ENCODE measurements around the gene MEIS1.
A peak's percentile ranks its signal among the peaks of the same experiment; 100 is the strongest.

The MEIS1 gene

DNA sequence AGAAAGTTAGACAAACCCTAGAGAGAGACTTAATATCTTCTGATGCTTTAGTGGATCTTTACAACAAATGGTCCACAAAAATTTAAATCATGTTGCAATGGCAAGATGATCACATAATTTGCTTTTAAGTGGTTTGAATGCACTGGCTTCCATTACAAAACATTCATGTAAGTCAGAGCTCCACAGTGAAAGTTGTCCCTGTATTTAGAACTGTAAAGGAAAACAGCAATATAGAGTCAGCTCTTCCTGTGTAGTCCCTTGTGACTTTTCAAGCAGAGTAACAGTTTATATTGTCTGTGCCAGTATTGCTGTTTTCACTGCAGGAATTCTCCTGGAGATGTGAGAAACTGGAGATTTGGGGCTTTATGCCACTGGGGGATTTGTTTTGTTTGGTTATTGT lies 77.7 kb downstream of the MEIS1 start:
- DNase-seq, result no peak

DNA sequence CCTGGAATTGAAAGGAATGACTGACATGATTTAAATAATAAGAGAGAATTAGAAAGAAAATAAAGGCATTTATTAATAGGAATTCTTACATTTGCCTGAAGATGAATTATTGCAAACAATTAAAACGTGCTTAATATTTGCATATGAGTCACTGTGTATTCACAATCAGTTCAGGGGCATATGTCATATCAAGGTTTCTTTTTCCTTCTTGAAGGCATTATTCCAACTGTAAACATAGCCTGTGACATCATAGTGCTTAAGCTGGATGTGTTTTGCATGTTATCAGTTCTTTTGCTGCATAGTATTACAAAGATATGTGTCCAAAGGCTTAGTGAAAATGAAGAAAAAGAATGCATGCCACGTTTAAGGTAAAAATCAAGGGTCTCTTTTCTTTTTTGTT lies 80.8 kb downstream of the MEIS1 start:
- DNase-seq, result no peak

DNA sequence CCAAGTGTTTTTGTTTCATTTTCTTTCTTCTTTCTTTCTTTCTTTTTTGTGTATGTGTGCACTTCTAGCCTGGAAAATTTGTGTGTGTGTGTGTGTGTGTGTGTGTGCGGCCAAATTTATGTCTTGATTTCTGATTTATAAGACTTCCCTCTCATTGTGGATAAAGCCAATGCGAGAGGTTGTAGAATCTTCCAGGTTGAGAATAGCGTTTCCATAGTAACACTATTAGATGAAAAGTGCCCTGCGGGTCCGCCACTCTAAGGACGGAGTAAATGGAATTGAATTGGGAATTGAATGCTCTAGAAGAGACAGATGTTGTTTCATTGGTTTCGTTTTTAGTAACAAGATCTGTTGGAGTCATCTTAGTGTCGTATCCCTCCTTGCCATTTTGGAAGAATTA lies 81.6 kb downstream of the MEIS1 start:
- DNase-seq, result no peak

DNA sequence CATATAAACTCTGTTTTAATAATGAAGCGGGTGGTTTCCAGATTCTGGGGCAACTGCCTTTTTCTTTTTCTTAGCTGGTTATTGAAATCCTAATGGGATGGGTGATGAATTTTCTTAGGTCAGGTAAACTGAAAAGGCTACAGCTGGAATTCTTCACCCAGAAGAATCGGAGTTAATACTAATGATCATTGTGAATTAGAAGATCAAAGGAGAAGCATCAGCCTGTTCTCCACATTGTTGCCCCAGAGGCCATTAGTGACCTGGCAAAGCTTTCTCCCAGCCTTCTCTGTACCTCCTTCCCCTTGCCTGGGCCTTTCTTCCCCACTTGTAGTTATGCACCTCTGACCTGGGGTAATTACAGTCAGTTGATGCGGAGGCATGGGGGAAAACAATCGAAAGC lies 82.8 kb downstream of the MEIS1 start:
- peak; percentile 88 for DNase-seq

DNA sequence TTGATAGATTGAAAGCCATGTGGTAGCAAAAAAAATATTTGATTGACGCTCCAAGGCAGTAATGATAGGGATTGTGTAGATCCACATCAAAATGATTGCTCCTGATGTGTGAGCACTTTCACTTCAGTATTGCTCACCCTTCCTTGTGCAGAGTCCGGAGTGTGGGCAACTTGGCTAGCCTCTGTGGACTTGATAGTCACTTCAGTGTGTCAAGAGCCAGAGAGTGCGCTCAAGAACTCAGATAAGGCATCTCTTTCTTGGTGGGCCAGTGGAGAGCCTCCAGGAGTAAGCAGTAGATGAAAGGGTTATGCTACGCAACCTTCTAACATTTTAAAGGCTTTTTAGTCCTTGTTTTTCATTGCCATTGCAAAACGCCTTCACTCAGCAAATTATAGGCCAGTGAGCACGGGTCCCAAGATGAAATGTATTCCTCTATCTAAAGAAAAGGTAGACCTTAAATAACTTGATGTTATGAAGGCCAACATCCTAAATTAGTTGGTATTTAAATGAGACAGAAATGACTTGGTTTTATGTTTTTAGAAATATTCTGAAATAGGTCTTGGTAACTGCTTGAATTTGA lies 84.4 kb downstream of the MEIS1 start:
- no peak for DNase-seq

GRCh38 chr2:66521291-66521922 lies 86.5 kb downstream of the MEIS1 start:
- peak; percentile 37 for DNase-seq

DNA sequence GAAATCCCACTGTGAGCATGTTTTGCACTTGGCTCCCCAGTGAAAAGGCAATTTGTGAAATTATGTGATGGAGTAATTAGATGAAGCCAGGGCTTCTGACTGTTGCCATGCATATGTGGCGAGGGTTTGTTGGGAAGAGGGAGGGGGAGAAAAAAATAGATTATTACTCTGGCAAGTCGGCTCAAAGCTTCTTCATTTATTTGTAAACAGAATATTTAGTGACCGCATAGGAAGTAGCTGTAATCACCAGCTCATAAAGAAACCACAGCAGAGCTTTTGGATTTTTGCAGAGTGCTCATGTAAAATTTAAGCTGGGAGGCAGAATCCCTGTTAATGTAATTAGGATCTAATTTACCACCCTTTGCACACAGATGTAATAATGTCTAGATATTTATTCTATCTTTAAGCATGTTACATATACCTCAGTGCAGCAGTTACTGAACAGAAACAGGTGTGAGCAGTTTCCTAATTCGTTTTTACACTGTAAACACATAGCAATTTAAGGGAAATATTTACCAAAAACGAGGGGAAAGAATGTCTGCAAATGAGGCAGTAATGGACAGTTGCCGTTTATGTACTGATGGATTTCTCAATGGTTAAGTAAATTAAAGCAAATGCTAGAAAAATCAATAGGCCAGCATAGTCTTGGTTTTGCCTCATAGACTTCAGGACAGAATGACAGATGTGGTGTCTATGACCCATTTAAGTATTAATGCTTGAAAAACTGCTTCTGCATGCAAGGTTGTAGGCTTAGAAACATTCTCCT lies 87.9 kb downstream of the MEIS1 start:
- no peak for DNase-seq

- no peak for DNase-seq
Observed at GRCh38 chr2:66523377-66523969, 88.5 kb downstream of the MEIS1 start.

GRCh38 chr2:66523990-66524389 lies 89.1 kb downstream of the MEIS1 start:
- DNase-seq, result no peak

DNA sequence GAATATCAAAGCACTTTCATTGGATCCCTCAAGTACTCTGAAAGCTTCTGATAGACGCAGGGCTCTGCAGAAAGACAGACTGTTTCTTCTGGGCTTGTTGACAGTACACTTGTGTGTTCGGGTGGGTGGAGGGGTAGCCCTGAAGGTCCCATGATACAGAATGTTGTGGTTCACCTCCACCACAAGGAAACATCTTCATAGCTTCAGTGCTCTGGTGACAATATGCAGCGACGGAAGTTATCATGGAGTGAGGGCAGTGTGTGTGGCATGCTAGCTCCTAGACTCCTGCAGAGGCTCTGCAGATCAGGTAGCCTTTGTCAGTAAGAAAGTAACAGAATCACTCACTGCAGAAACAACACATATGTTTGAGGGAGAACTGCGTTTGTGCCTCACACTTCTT lies 90.7 kb downstream of the MEIS1 start:
- DNase-seq, result no peak

DNA sequence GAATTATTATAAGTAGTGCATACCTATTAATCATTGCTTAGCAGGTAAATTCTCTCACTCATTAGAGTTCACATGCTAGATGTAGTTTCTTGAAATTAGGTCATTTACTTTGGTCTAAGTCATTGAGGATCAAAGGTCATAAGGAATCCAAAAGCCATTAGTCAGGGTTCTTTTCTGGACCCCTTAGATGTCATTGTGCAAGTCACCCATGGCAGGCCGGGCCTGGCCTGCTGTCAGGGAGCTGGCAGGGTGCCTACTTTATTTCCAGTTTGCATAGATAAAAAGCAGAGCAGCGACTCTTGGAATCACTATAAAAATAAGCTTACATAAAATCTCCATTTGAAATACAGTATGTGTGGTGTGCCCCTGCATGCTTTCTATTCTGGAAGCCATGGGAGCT lies 91.3 kb downstream of the MEIS1 start:
- DNase-seq, result no peak

DNA sequence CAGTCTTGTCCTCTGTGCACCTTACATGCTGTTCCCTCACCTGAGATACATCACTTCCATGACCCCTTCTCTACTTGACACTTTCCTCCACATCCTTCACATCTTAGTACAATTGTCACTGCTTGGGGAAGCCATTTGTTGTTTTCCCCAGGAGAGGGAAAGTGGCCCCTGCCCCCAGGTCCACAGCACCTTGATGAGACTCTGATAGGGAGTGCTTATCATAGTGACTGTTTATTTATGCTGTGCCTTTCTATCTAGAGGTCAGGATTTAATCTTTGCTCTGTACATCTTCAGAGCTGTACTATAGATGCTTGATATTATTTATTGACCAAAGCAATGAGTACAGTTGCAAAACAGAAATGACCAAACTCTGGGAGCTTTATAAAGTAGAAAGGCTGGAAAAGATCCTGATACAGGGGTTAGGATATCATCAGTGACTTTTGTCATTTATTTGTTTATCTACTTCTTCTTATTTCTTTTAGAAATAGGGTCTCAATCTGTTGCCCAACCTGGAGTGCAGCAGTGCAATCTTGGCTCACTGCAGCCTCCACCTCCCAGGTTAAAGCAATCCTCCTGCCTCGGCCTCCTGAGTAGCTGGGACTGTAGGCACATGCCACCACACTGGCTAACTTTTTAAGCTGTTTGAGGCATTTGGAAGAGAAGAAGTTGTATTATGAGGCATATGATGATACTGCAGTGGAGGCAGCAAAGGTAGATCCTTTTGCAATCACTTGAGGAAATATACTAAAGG lies 94.2 kb downstream of the MEIS1 start:
- no peak for DNase-seq

GRCh38 chr2:66530651-66531050 lies 95.7 kb downstream of the MEIS1 start:
- DNase-seq, result no peak

DNA sequence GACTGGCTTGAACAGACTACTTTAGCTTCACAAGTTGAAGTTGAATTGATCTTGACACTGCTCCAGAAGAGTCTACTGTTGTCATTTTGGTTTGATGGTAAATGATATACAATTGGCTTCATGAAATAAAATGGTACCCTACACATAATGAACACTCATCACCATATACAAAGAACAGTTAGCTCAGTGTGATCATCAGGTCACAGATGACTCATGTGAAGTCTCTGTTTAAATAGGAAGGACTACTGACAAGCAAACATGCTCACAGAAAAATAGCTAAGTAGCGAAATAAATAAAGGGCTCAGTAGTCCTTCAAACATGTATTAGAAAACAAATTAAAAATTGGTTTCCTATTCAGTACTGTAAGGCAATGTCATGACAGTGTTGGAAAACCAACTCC lies 96.2 kb downstream of the MEIS1 start:
- peak; percentile 25 for DNase-seq

DNA sequence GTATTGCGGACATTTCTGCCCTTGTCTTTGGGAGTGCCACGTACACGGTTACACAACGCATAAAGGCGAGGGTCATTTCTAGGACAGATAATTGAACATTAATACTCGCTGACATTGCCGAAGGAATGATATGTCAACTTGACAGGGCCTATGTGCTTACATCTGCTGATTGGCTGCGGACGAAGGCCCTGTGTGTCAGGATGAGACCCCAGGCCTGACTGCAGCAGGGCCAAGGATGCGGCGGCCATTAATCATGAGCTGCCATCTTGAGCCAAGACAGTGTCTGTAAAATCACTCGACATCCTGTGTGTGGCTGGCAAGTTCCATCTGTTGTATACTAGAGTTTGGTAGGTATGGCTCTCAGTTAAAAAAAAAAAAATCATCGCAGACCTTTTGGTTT lies 96.6 kb downstream of the MEIS1 start:
- no peak for DNase-seq

DNA sequence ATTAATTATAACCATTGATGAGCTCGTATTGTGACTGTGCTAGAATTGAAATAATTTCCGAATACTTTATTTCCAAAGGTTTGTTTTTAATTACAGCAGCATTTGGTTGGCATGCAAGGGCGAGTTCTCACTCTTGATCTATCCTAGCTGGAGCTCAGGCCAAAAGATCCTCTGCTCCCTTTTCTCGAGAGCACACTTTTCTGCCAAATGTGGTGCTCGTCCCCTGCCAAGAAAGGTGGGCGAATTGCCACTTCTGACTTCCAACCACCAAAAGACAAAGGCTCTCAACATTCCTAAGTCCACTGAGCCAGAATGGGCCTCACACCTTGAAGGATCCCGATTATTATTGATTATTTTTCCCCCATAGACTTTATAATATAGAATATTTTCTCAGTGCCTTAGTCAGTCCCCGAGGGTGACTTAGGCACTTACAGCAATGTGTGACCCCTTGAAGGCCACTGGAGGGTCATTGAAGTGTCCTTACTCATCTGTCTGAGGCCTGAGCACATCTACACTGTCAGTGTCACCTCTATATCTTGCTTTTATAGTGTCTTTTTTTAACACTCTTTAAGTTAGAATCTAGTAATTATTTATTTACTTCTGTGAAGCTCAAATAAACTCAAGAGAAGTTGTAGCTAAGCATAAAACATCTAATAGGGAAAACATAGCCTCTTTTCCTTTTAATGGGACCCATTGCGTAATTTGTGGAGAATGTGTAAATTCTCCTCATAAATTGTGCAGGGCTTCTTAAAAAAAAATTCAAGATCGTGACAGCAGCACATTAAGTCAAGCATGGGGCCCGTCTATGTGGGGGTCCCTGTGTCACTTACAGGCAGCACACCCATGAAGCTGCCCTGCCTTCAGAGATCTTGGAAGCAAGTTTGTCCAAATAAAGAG lies 98.3 kb downstream of the MEIS1 start:
- no peak for DNase-seq

DNA sequence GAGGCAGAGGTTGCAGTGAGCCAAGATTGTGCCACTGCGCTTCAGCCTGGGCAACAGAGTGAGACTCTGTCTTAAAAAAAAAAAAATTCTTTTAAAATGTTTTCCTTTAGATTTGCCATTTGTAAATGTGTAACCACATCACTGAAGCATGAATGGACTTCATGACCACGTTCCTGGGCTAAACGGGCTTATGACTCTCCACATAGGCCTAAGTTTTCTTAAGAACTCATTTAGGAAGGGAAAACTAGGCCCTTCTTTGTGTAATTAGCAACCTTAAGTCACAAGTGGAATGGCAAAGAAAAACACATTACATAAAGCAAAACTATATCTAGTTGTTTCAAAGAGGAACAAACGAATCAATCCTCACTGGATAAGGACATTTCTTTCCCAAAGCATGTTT lies 99.5 kb downstream of the MEIS1 start:
- no peak for DNase-seq

DNA sequence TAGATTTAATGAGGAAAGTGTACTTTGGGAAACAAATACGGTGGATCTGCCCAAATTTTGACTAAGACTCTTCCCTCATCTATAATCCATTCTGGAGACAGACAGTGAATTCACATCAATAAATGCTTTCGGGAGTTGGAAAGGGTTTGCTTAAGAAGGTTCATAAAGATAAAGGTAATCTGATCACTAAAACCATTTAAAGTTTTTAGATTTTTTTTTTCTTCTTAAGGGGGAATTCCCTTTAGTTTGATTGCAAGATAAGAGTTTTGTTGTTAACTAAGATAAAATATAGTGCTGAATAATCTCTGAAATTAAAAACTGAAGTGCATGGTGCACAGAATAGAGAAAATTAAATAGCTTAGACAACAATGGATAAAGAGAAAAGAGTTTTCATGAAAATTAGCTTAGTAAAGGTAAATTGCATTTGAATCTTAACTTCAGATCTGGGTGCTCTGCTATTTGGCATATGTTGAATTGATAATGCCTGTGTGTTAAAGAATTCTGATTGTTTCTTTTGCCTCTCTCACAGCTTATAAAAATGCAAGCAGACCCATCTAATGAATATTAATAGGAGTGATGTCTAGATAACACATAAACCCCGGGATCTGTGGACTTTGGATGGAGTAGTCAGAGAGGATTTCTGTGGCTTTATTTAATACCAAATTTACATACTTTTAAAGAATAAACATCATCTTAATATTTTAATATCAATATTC lies 100.8 kb downstream of the MEIS1 start:
- no peak for DNase-seq

GRCh38 chr2:66536290-66536673 lies 101.4 kb downstream of the MEIS1 start:
- no peak for DNase-seq

GRCh38 chr2:66536997-66537396 lies 102.1 kb downstream of the MEIS1 start:
- DNase-seq, result peak; percentile 96

DNA sequence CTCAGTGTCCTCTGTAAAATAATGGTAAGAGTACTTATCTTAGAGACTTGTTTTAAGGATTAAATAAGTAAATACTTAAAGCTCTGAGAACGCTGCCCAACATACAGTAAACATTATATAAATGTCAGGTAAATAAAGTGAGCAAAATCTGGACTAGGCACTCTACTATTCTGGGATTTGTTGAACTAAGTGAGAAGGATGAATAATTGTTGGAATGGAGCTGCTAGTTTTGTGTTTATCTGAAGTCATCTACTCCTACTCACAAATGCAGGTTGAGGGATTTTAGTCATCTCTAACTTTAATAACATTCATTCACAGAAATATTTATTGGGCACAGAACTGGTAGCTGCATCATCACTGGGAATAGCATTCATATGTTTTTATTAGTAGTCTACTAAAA lies 103.4 kb downstream of the MEIS1 start:
- no peak for DNase-seq

- DNase-seq, result no peak
Observed at GRCh38 chr2:66539452-66539851, 104.5 kb downstream of the MEIS1 start.
